PC-3 (cell line): Measurements from ENCODE around the gene EREG.

Experiments used
- EZH2 ChIP-seq: fragments of 300-600 bp; sonication (generic); IDR thresholded peaks from one replicate; pipeline ENCODE4 v1.6.1; 2017; ENCODE audit warnings: antibody characterized with exemption, mild to moderate bottlenecking, low read length; ENCODE audit not compliant: unreplicated experiment
- EZH2phosphoT487 ChIP-seq: fragments of 300-600 bp; sonication (generic); IDR thresholded peaks from 2 replicates; pipeline ENCODE4 v1.6.1; 2018; ENCODE audit warnings: mild to moderate bottlenecking, antibody characterized with exemption, low read length, borderline replicate concordance
- TF ChIP-seq, protein P1 (sequence below): fragments of 300-600 bp; sonication (generic); conservative IDR thresholded peaks from 2 replicates; pipeline ENCODE4 v1.5.1; 2017; ENCODE audit warnings: antibody characterized with exemption, low read depth, mild to moderate bottlenecking, low read length

DNA sequence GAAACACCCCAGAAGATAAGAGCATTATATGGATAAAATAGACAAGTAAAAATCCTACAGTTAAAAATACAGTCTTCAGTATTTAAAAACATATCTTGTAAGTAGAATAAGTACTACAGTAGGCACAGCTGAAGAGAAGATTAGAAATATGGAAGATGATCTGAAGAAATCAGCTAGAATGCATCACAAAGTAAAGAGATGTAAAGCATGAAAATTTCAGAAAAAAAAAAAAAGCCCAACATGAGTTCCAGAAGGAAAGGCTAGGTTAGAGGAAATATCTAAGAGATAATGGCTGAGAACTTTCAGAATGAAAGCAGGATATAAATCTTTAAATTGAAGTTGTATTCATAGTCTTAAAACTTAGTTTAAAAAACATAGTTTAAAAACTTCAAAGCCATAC, 35.6 kb upstream of the EREG start:
- TF ChIP-seq, protein P1, sequence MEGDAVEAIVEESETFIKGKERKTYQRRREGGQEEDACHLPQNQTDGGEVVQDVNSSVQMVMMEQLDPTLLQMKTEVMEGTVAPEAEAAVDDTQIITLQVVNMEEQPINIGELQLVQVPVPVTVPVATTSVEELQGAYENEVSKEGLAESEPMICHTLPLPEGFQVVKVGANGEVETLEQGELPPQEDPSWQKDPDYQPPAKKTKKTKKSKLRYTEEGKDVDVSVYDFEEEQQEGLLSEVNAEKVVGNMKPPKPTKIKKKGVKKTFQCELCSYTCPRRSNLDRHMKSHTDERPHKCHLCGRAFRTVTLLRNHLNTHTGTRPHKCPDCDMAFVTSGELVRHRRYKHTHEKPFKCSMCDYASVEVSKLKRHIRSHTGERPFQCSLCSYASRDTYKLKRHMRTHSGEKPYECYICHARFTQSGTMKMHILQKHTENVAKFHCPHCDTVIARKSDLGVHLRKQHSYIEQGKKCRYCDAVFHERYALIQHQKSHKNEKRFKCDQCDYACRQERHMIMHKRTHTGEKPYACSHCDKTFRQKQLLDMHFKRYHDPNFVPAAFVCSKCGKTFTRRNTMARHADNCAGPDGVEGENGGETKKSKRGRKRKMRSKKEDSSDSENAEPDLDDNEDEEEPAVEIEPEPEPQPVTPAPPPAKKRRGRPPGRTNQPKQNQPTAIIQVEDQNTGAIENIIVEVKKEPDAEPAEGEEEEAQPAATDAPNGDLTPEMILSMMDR = no peak
- no peak for TF ChIP-seq EZH2
- no peak for TF ChIP-seq EZH2phosphoT487
